Activated T-helper 1 cell treated with anti-CD3 and anti-CD28 coated beads, Interleukin-12 subunit alpha, Interleukin-12 subunit beta, Interleukin-2, Interleukin-4 antibody, amounts not matched to agents 30 ng/mL and 10 ng/mL and 1 ng/mL, durations not matched to agents 14 hours and 24 hours and 36 hours (primary cell): ENCODE results near the gene CTSH. TPM values are rescaled to one million over a fixed set of nuclear protein-coding genes. Genes with fewer than 3 reads are reported as not detected.
"Not testable (repeated sequence)": the region's sequence is repeated elsewhere in the genome, so short reads cannot be mapped to it uniquely, and the experiment has no call there.

Experiments
- DNase-seq: peaks from one replicate; pipeline ENCODE4 v3.0.0; 2021; ENCODE audit warnings: low spot score
- H3K27ac Mint-ChIP-seq: one replicate; pipeline ENCODE4 v1.8.0; 2021; ENCODE audit warnings: mild to moderate bottlenecking, mixed read lengths
- H3K27me3 Mint-ChIP-seq: one replicate; pipeline ENCODE4 v1.8.0; 2022; ENCODE audit warnings: mild to moderate bottlenecking, moderate library complexity, mixed read lengths; ENCODE audit not compliant: insufficient read depth
- H3K36me3 Mint-ChIP-seq: one replicate; pipeline ENCODE4 v1.8.0; 2021; ENCODE audit warnings: low read depth, mixed read lengths
- H3K4me1 Mint-ChIP-seq: one replicate; pipeline ENCODE4 v1.8.0; 2021; ENCODE audit warnings: low read depth, mixed read lengths
- H3K4me3 Mint-ChIP-seq: one replicate; pipeline ENCODE4 v1.8.0; 2021; ENCODE audit warnings: mild to moderate bottlenecking, moderate library complexity, mixed read lengths
- H3K9me3 Mint-ChIP-seq: one replicate; pipeline ENCODE4 v1.8.0; 2021; ENCODE audit warnings: mixed read lengths
- intact Hi-C: fragments of 100-400 bp; cut with micrococcal nuclease; formaldehyde crosslinking; loops from one replicate; pipeline ENCODE4 v1.15.1; 2024
- total RNA-seq: library from RNA; stranded (reverse); gene quantifications from 2 replicates; pipeline ENCODE4 v1.2.3, GENCODE V29; 2022

Gene CTSH
- total RNA-seq, 1 donor from 2014 or later: 50.9 TPM

GRCh38 chr15:78873793-78874765 is 70.8 kb downstream of the CTSH start:
- Mint-ChIP-seq H3K36me3 (peaks cover 14% of the 10 kb centered on the region), H3K27ac (peak overlapping the region; percentile 98), H3K27me3 (no peaks in the 10 kb centered on the region), H3K4me1 (peaks cover 51% of the 10 kb centered on the region), H3K9me3 (no peaks in the 10 kb centered on the region), H3K4me3 (peak overlapping the region; percentile 93)
- intact Hi-C loops: loop anchor here (1.0 to 5.0 kb wide), 6 partner anchors 14 to 1279 kb away; partner anchors contain the start of genes FAH, IREB2 and PSMA4
- DNase-seq: peak; percentile 26

GRCh38 chr15:78872972-78873792 is 71.7 kb downstream of the CTSH start:
- Mint-ChIP-seq H3K27ac (peak overlapping the region; percentile 98), H3K36me3 (peaks cover 12% of the 10 kb centered on the region), H3K9me3 (no peaks in the 10 kb centered on the region), H3K4me3 (peak overlapping the region; percentile 93), H3K4me1 (peaks cover 47% of the 10 kb centered on the region), H3K27me3 (no peaks in the 10 kb centered on the region)
- intact Hi-C loops: loop anchor here (1.0 to 5.0 kb wide), 5 partner anchors 13 to 1280 kb away; partner anchors contain the start of genes FAH, IREB2 and PSMA4
- peak; percentile 87 for DNase-seq

- Mint-ChIP-seq H3K27ac (peak within 1 kb of the TSS; percentile 98), H3K4me1 (peaks cover 39% of the 10 kb centered on the region), H3K36me3 (peaks cover 5% of the 10 kb centered on the region), H3K27me3 (no peaks in the 10 kb centered on the region), H3K9me3 (no peaks in the 10 kb centered on the region), H3K4me3 (peak within 1 kb of the TSS; percentile 93)
- DNase-seq: peak; percentile 97
- intact Hi-C loops: loop anchor here (2.0 to 5.0 kb wide), 3 partner anchors 112 to 1280 kb away; partner anchors contain the start of genes FAH and PSMA4
Measured at GRCh38 chr15:78872155-78872971, 72.5 kb downstream of the CTSH start, which contains the start of gene MORF4L1. Gene MORF4L1, plus strand, starts transcription at chr15:78872890. Its CDS starts 128 bp downstream, at chr15:78873018.

- Mint-ChIP-seq H3K4me3 (peak overlapping the region; percentile 72), H3K27ac (peak overlapping the region; percentile 83), H3K4me1 (peaks cover 37% of the 10 kb centered on the region)
- intact Hi-C loops: loop anchor here (2.0 to 5.0 kb wide), 3 partner anchors 111 to 1281 kb away; partner anchors contain the start of genes FAH and PSMA4
- not testable (repeated sequence) for H3K36me3 Mint-ChIP-seq, H3K9me3 Mint-ChIP-seq, DNase-seq, H3K27me3 Mint-ChIP-seq
Measured at GRCh38 chr15:78871483-78872127, 73.2 kb downstream of the CTSH start.

Other genes with a start within 250 kb of the CTSH start
- 0.39 and 0.47 TPM in 2 replicates for gene ADAMTS7, start 133.6 kb downstream of the CTSH start, total RNA-seq
- 270 and 271 TPM in 2 replicates for gene MORF4L1, start 72.2 kb downstream of the CTSH start, total RNA-seq
- gene RASGRF1, start 145.7 kb upstream of the CTSH start, total RNA-seq: 0.10 TPM in 1 of 2 replicates, not detected in the other